H9 (cell line): ENCODE results near the gene CYGB. TPM values are rescaled to one million over a fixed set of nuclear protein-coding genes. Genes with fewer than 3 reads are reported as not detected.

Experiments used
- DNase-seq: peaks from one replicate; pipeline ENCODE4 v3.0.0-alpha.2; 2017
- H2AFZ ChIP-seq: one replicate; pipeline ENCODE4 v1.6.1; 2013; ENCODE audit warnings: mild to moderate bottlenecking, low read length, control low read depth, moderate library complexity
- H2AK5ac ChIP-seq: 2 replicates; pipeline ENCODE4 v1.6.1; 2013; ENCODE audit warnings: low read length, control low read depth, mixed read lengths; ENCODE audit not compliant: insufficient read length
- H2BK120ac ChIP-seq: one replicate; pipeline ENCODE4 v1.6.1; 2013; ENCODE audit warnings: low read depth, mild to moderate bottlenecking, low read length, control low read depth, inconsistent platforms; ENCODE audit not compliant: poor library complexity, severe bottlenecking
- H2BK12ac ChIP-seq: 2 replicates; pipeline ENCODE4 v1.6.1; 2013; ENCODE audit warnings: low read length, control low read depth, mixed read lengths, low read depth; ENCODE audit not compliant: insufficient read length
- H2BK15ac ChIP-seq: 2 replicates; pipeline ENCODE4 v1.6.1; 2013; ENCODE audit warnings: low read depth, low read length, control low read depth
- H2BK20ac ChIP-seq: one replicate; pipeline ENCODE4 v1.6.1; 2013; ENCODE audit warnings: low read depth, mild to moderate bottlenecking, low read length, control low read depth, inconsistent platforms; ENCODE audit not compliant: poor library complexity, severe bottlenecking
- H2BK5ac ChIP-seq: 2 replicates; pipeline ENCODE4 v1.6.1; 2013; ENCODE audit warnings: low read length, control low read depth, mixed read lengths; ENCODE audit not compliant: insufficient read length
- H3K14ac ChIP-seq: 2 replicates; pipeline ENCODE4 v1.6.1; 2013; ENCODE audit warnings: low read length, control low read depth; ENCODE audit not compliant: insufficient read depth
- H3K18ac ChIP-seq: 2 replicates; pipeline ENCODE4 v1.6.1; 2013; ENCODE audit warnings: low read depth, mild to moderate bottlenecking, mixed read lengths, low read length, control low read depth; ENCODE audit not compliant: insufficient read length
- H3K23ac ChIP-seq: 2 replicates; pipeline ENCODE4 v1.6.1; 2013; ENCODE audit warnings: low read length, control low read depth, mixed read lengths, low read depth; ENCODE audit not compliant: insufficient read length
- H3K23me2 ChIP-seq: 2 replicates; pipeline ENCODE4 v1.6.1; 2013; ENCODE audit warnings: low read depth, mild to moderate bottlenecking, mixed read lengths, low read length, control low read depth; ENCODE audit not compliant: insufficient read length, poor library complexity, severe bottlenecking
- H3K27ac ChIP-seq: 2 replicates; pipeline ENCODE4 v1.5.1; 2013; ENCODE audit warnings: low read length, control low read depth, mixed read lengths, low read depth; ENCODE audit not compliant: insufficient read length
- H3K27me3 ChIP-seq: 2 replicates; pipeline ENCODE4 v1.6.1; 2013; ENCODE audit warnings: low read length, control low read depth, inconsistent platforms; ENCODE audit not compliant: insufficient read depth
- H3K4ac ChIP-seq: 2 replicates; pipeline ENCODE4 v1.6.1; 2013; ENCODE audit warnings: low read depth, mild to moderate bottlenecking, control low read depth, inconsistent platforms, low read length, moderate library complexity
- H3K4me1 ChIP-seq: 2 replicates; pipeline ENCODE4 v1.6.1; 2013; ENCODE audit warnings: low read length, control low read depth, inconsistent platforms; ENCODE audit not compliant: insufficient read depth
- H3K4me2 ChIP-seq: 2 replicates; pipeline ENCODE4 v1.6.1; 2013; ENCODE audit warnings: low read length, control low read depth, mixed read lengths; ENCODE audit not compliant: insufficient read length, insufficient read depth
- H3K56ac ChIP-seq: 2 replicates; pipeline ENCODE4 v1.6.1; 2013; ENCODE audit warnings: low read depth, mild to moderate bottlenecking, mixed read lengths, low read length, control low read depth; ENCODE audit not compliant: insufficient read length
- H3K79me1 ChIP-seq: 2 replicates; pipeline ENCODE4 v1.6.1; 2013; ENCODE audit warnings: low read depth, mild to moderate bottlenecking, moderate library complexity, low read length, control low read depth, inconsistent platforms; ENCODE audit not compliant: insufficient read depth, poor library complexity, severe bottlenecking
- H3K79me2 ChIP-seq: 2 replicates; pipeline ENCODE4 v1.6.1; 2013; ENCODE audit warnings: low read length, control low read depth, inconsistent platforms; ENCODE audit not compliant: insufficient read depth
- H3K9ac ChIP-seq: 2 replicates; pipeline ENCODE4 v1.6.1; 2013; ENCODE audit warnings: low read length, control low read depth, mixed read lengths; ENCODE audit not compliant: insufficient read length; ENCODE audit errors: extremely low read depth
- H3K9me3 ChIP-seq: one replicate; pipeline ENCODE4 v1.6.1; 2013; ENCODE audit warnings: low read depth, low read length, inconsistent platforms; ENCODE audit not compliant: control insufficient read depth
- H3T11ph ChIP-seq: one replicate; pipeline ENCODE4 v1.6.1; 2013; ENCODE audit warnings: mild to moderate bottlenecking, low read length, control low read depth, inconsistent platforms
- H4K20me1 ChIP-seq: one replicate; pipeline ENCODE4 v1.6.1; 2013; ENCODE audit not compliant: control insufficient read depth, insufficient read length, insufficient read depth
- H4K5ac ChIP-seq: 2 replicates; pipeline ENCODE4 v1.6.1; 2013; ENCODE audit warnings: low read depth, mild to moderate bottlenecking, mixed read lengths, low read length, control low read depth; ENCODE audit not compliant: insufficient read length
- H4K8ac ChIP-seq: replicated peaks from 2 replicates; pipeline ENCODE4 v1.6.1; 2013; ENCODE audit warnings: low read length, control low read depth, mixed read lengths, low read depth; ENCODE audit not compliant: insufficient read length
- H4K91ac ChIP-seq: 2 replicates; pipeline ENCODE4 v1.6.1; 2013; ENCODE audit warnings: low read depth, mild to moderate bottlenecking, moderate library complexity, mixed read lengths, low read length, control low read depth; ENCODE audit not compliant: insufficient read length
- H3K27ac Mint-ChIP-seq, 3 experiments: 2 replicates in 2 of 3; 3 replicates in 1 of 3; pipeline ENCODE4 v1.8.0; 2020 to 2021; ENCODE audit warnings: mixed read lengths in 3 of 3, mild to moderate bottlenecking in 1 of 3, moderate library complexity in 1 of 3
- H3K27me3 Mint-ChIP-seq: 2 replicates; pipeline ENCODE4 v1.8.0; 2021; ENCODE audit warnings: low read depth, mild to moderate bottlenecking, moderate library complexity, mixed read lengths
- H3K36me3 Mint-ChIP-seq, 3 experiments: 2 replicates in 2 of 3; 3 replicates in 1 of 3; pipeline ENCODE4 v1.8.0; 2020 to 2021; ENCODE audit warnings: low read depth in 3 of 3, mixed read lengths in 3 of 3; ENCODE audit not compliant: insufficient read depth in 1 of 3
- H3K4me1 Mint-ChIP-seq, 2 experiments: 2 replicates each; pipeline ENCODE4 v1.8.0; 2020; ENCODE audit warnings: mixed read lengths in 2 of 2
- H3K4me3 Mint-ChIP-seq, 2 experiments: 2 replicates in 1 of 2; 3 replicates in 1 of 2; pipeline ENCODE4 v1.8.0; 2020 to 2021; ENCODE audit warnings: mild to moderate bottlenecking in 2 of 2, mixed read lengths in 2 of 2, moderate library complexity in 1 of 2
- H3K9me3 Mint-ChIP-seq, 2 experiments: 2 replicates in 1 of 2; 3 replicates in 1 of 2; pipeline ENCODE4 v1.8.0; 2020; ENCODE audit warnings: mild to moderate bottlenecking in 2 of 2, mixed read lengths in 2 of 2, moderate library complexity in 1 of 2
- CTCF ChIP-seq: fragments of 200-600 bp; sonication (generic); conservative IDR thresholded peaks from 3 replicates; pipeline ENCODE4 v1.8.0; 2021; ENCODE audit warnings: antibody characterized with exemption, mild to moderate bottlenecking
- WGBS: extraction: QIAGEN DNeasy Blood & Tissue Kit; methylation state at CpG from one replicate; pipeline ENCODE4 v1.1.7; 2013; ENCODE audit warnings: missing lambda C conversion rate, low lambda C conversion rate, mixed read lengths; ENCODE audit not compliant: insufficient read length; ENCODE audit errors: extremely low coverage; 5-methylcytosine and 5-hydroxymethylcytosine counted together
- total RNA-seq: library from RNA; stranded (reverse); gene quantifications from 2 replicates; pipeline ENCODE4 v1.2.1, GENCODE V29; 2021

Gene CYGB
- total RNA-seq, 1 experiment from 2014 or later: 2.4 TPM

GRCh38 chr17:76585649-76586593 lies 48.4 kb upstream of the CYGB start, which contains the start of gene ST6GALNAC2:
Gene ST6GALNAC2 (minus strand): TSS chr17:76585860. CDS start chr17:76585808, 52 bp downstream.
- H4K91ac ChIP-seq: no peak within 1 kb of the TSS
- no peaks in the 10 kb centered on the region for H3K9me3 ChIP-seq
- no peak for DNase-seq
- peaks cover 11% of the 10 kb centered on the region for H3K23me2 ChIP-seq
- no peaks in the 10 kb centered on the region for H3K79me1 ChIP-seq
- H3K36me3 Mint-ChIP-seq: no peaks in the 10 kb centered on the region; a peak in 1 of 7 replicates
- H2AFZ ChIP-seq: no peak within 1 kb of the TSS
- H3K27ac Mint-ChIP-seq: no peak within 1 kb of the TSS
- no peak within 1 kb of the TSS for H3T11ph ChIP-seq
- no peak for TF ChIP-seq CTCF
- H3K4me1 ChIP-seq: no peaks in the 10 kb centered on the region; the same call in 1 of the 2 replicates
- peaks cover 36% of the 10 kb centered on the region; the same call in 1 of the 2 replicates for H3K27me3 ChIP-seq
- H2BK12ac ChIP-seq: no peak within 1 kb of the TSS
- H3K4me3 Mint-ChIP-seq: peak within 1 kb of the TSS; percentile 59 to 80
- no peak within 1 kb of the TSS; the same call in 1 of the 2 replicates for H2BK15ac ChIP-seq
- H4K8ac ChIP-seq: no peak within 1 kb of the TSS
- no peak within 1 kb of the TSS for H3K18ac ChIP-seq
- peaks cover 2 to 7% of the 10 kb centered on the region in 2 experiments; a peak in 3 of 5 replicates for H3K9me3 Mint-ChIP-seq
- no peaks in the 10 kb centered on the region for H3K79me2 ChIP-seq
- no CpG with 5 or more reads among the region's 84 CpGs for WGBS
- no peak within 1 kb of the TSS for H2BK20ac ChIP-seq
- no peak within 1 kb of the TSS for H2BK120ac ChIP-seq
- H3K56ac ChIP-seq: no peak within 1 kb of the TSS
- no peak within 1 kb of the TSS for H2BK5ac ChIP-seq
- peaks cover 26 to 34% of the 10 kb centered on the region in 2 experiments for H3K4me1 Mint-ChIP-seq
- H3K23ac ChIP-seq: no peak within 1 kb of the TSS
- H4K5ac ChIP-seq: no peak within 1 kb of the TSS
- no peak within 1 kb of the TSS for H3K9ac ChIP-seq
- no peak within 1 kb of the TSS for H2AK5ac ChIP-seq
- H3K14ac ChIP-seq: no peak within 1 kb of the TSS; the same call in 1 of the 2 replicates
- peaks cover 75% of the 10 kb centered on the region for H3K27me3 Mint-ChIP-seq
- H3K27ac ChIP-seq: no peak within 1 kb of the TSS
- H4K20me1 ChIP-seq: peaks cover 2% of the 10 kb centered on the region
- H3K4ac ChIP-seq: no peak within 1 kb of the TSS
- peak within 1 kb of the TSS; percentile 67 for H3K4me2 ChIP-seq
